HG02884 (cell line): ENCODE measurements around the gene ECT2L.
A peak's percentile ranks its signal among the peaks of the same experiment; 100 is the strongest.

ENCODE experiments used
- ATAC-seq: cut with Tn5 transposase; IDR thresholded peaks from one replicate; pipeline ENCODE4 v1.9.1; 2021; ENCODE audit warnings: mild to moderate bottlenecking, moderate library complexity; ENCODE audit not compliant: unreplicated experiment

ECT2L gene

DNA sequence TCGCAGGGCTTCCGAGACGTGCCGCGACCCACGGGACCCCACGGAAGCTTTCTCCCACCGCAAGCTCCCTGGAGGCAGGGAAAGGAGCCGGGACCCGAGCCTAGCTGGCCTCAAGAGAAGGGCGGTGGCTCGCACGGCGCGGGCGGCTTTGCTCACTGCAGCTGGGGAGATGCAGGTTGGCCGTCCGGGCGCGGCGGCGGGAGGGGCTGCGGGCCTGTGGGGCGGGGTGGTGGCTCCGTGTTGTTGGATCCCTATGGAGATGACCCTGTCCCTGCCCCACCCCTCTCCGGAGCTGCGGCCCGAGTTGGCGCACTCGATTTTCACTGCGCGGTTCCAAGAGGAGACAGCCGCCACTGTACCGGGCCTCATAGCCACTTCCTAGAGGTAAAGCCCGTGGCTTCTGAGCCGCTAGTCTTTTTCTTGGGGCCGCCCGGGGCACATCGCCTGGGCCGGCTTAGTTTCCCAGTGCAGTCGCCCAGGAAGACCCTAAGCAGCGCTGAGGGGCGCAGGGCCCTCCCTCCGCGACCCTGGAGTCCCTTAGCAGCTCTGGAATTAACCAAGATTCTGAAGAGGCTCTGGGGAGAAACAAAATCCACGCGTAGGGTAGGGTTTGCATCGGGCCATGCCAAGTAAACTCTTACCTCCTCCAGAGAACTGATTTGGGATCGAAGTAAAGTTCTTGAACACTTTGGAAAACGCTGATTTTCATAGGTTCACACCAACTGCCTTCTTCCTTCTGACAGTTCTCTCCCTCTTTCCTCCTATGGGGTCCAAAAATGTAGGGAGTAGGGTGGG, at the start of gene ECT2L:
Gene ECT2L, plus strand, starts transcription at position 279 of the 795 bp plus-strand sequence. CDS start 17,188 bp downstream, outside the sequence.
- no peak for ATAC-seq

DNA sequence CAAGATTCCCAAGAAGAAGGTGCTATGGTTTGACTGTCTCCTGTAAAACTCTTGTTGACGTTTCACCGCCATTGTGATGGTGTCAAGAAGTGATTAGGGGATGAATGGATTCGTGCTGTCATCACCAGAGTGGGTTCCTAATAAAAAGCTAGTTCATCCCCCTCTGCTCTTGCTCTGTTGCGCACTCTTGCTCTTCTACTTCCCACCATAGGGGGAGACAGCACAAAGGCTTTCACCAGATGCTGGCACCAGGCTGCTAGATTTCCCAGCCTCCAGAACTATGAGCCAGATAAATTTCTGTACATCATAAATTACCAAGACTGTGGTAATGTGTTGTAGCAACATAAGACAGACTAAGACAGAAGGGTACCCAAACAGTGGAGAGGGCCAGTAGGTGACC, 43.9 kb upstream of the ECT2L start:
- no peak for ATAC-seq

DNA sequence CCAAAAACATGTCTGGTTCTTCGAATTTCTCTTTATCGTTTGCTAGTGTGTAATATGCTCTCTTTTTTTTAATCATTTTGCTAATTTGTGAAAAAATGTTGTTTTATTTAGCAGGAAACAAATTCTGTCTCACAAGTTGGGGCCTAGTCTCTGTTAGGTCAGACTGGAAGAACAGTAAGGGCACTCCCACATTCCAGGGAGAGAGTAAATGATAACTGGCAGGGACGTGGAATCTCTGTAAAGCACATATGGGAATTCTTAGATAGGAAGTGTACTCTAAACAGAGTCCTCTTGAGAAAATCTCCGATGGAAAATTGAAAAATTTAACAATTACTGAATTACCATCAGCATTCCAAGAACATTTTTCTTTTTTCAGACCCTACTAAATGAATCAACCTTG, 38.8 kb upstream of the ECT2L start:
- ATAC-seq: no peak

- no peak for ATAC-seq
Observed at GRCh38 chr6:138765896-138766655, 29.8 kb upstream of the ECT2L start.

- ATAC-seq: no peak
Observed at GRCh38 chr6:138769102-138769676, 26.7 kb upstream of the ECT2L start.

GRCh38 chr6:138772596-138773176, 23.2 kb upstream of the ECT2L start:
- ATAC-seq: no peak

DNA sequence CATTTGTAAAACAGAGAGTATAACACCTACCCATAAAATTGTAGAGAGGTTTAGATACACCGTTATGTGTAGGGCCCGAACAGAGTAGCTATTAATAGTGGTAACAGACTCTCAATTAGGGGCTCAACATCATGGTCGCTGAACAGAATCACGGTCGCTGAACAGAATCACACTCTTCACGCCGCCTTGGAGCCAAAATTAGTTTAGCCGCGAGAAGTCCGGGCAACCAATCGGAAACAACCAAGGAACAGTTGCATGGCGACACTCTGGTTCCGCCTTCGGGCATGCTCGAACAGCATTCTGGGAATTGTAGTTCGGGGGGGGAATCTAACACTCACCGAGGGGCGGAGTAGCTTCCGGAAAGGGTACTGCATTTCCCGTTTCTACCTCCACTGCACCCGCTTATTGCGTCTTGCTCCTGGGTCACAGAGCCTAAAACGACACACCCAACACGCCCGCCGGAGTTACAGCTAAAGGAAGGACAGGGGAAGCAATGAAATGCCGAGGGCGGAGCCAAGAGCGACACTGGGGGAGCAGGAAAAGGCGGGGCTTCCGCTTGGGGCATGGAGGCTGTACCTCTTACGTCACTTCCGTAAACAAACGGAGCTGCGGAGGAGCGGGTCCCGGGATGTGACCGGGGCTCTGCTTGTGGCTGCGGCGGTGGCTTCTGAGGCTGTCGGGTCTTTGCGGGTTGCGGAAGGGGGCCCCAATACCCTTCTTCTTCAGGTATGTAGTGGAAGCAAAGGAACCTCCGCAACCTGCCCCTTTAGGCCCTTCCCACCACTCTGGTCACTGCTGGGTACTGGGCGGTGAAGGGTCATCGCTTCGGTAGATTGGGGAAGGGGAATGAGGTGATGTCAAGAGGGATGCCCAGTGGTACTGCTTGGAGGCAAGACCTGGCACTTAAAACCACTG, 22.5 kb upstream of the ECT2L start, which contains the start of gene CCDC28A:
Gene CCDC28A, plus strand, starts transcription at position 593 of the 915 bp plus-strand sequence. CDS start 2,352 bp downstream, outside the sequence.
- ATAC-seq: peak; percentile 88

GRCh38 chr6:138774370-138774769, 21.5 kb upstream of the ECT2L start:
- ATAC-seq: no peak

GRCh38 chr6:138776659-138777058, 19.2 kb upstream of the ECT2L start:
- ATAC-seq: no peak

DNA sequence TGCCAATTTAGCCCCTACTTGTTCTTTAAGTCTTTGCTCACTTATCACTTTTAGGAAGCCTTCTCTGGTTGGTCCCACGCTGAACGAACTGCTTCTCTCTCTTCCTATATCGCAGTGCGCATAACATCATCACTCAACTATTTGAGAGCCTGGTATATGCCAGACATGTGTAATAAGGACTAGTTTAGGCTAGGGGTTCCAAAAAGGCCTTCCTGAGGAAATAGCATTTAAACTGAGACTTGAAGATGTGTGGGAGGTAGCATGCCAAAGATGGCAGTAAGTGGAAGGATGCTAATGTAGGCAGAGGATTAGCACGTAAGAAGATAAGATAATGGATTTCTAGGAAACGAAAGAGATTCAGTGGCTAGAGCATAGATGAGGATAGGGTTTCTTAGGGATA, 17.6 kb upstream of the ECT2L start:
- no peak for ATAC-seq

DNA sequence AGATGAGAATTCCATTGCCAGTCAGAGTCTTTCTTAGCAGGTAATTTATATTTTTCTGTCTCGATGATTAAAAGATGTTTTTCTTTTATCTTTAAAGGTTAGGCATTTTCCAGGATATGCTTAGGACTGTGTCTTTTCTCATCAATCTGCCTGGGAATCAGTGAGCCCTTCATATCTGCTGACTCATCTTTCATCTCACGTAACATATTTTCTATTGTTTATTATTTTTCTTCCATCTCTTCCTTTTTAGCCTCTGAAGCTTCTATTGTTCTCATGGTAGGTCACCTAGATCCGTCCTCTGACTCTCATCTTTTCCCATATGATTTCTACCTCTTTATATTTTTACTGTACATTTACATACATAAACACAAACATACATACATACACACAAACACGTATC, 13.6 kb upstream of the ECT2L start:
- no peak for ATAC-seq

- no peak for ATAC-seq
Observed at GRCh38 chr6:138785079-138785478, 10.8 kb upstream of the ECT2L start.

GRCh38 chr6:138785980-138786379, 9.9 kb upstream of the ECT2L start:
- no peak for ATAC-seq

DNA sequence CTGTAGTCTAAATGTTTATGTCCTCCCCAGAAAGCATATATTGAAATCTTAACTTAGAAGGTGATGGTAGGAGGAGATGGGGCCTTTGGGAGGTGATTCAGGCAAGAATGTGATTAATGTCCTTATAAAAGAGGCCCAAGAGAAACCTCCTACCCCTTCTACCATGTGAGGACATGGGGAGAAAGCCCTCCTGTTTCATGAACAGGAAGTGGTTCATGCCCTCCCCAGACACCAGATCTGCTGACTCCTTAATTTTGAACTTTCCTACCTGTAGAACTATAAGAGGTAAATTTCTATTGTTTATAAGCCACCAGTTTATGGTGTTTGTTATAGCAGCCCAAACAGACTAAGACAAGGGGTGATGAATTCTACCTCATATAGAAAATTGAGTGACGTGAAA, 8.7 kb upstream of the ECT2L start:
- ATAC-seq: no peak

- no peak for ATAC-seq
Observed at GRCh38 chr6:138796771-138797170, 884 bp downstream of the ECT2L start.

GRCh38 chr6:138797806-138798446, 2.0 kb downstream of the ECT2L start:
- no peak for ATAC-seq

DNA sequence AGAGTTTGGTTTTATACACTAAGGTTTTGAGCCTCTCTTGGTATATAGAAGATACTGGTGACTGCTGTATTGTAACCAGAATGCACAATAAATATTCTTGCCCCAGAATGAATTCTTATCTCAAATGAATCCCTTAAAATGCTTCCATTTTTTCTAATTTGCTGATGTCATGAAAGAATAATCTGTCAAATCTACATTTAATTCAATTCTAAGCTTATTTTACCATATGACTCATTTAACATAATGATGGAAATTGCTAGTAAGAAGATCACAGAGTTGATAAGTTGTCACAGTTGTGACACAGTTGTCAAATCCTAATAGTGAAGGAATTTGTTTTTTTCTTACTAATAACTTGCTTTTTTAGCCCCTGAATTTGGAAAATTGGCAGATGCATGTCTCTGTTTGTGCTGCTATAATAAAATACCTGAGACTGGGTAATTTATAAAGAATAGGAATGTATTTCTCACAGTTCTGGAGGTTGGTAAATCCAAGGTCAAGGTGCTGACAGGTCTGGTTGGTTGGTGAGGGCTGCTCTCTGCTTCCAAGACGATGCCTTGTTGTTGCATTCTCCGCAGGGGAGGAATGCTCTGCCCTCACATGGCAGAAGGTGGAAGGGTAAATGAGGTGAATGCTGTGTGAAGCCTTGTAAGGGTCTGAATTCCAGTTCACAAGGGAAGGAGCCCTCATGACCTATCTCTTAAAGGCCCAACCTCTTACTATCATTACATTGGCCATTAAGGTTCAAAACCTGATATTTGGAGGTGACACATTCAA, 4.7 kb downstream of the ECT2L start:
- ATAC-seq: no peak

GRCh38 chr6:138803331-138803730, 7.4 kb downstream of the ECT2L start:
- ATAC-seq: no peak

DNA sequence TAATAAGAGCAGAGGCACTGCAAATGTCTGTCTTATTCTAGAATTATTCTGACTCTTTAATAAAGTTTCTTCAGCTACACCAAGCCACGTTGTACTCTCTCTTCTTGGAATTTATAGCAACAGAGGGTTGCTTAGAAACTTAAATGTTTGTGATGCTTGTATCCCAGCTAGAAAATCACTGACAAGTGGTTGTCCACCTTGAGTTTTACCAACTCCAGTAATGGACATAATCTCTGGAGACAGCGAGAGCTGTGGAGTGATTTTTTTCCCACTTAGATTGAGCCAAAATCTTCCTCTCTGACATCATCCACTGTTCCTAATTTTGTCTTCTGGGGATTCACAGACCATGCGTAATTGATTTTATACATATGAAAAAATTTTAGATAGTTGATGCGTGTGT, 8.0 kb downstream of the ECT2L start:
- ATAC-seq: no peak
